Bronchial epithelial cell (primary cell): ENCODE data around the gene CDH13. TPM values are rescaled to one million over a fixed set of nuclear protein-coding genes. Genes with fewer than 3 reads are reported as not detected.

Experiments used
- DNase-seq: peaks from one replicate; pipeline ENCODE4 v3.0.0-alpha.2; 2010; ENCODE audit warnings: low read depth
- FAIRE-seq: peaks from 2 replicates; lab custom pipeline; 2011; peaks lifted over from hg19 to GRCh38; lab: Jason Lieb, UNC
- H3K27me3 ChIP-seq: 2 replicates; pipeline ENCODE4 v1.5.1; 2011; ENCODE audit warnings: low read length; ENCODE audit not compliant: control insufficient read depth, insufficient read depth
- H3K36me3 ChIP-seq: 2 replicates; pipeline ENCODE4 v1.5.1; 2011; ENCODE audit warnings: low read length; ENCODE audit not compliant: control insufficient read depth, insufficient read depth
- H3K4me3 ChIP-seq: 2 replicates; pipeline ENCODE4 v1.5.1; 2011; ENCODE audit warnings: mild to moderate bottlenecking, low read depth, low read length, control low read depth
- CTCF ChIP-seq: IDR thresholded peaks from 2 replicates; pipeline ENCODE4 v1.5.1; 2011; ENCODE audit warnings: mild to moderate bottlenecking, moderate library complexity, low read length, control low read depth, inconsistent platforms; ENCODE audit not compliant: insufficient read depth, severe bottlenecking
- total RNA-seq: library from RNA; depleted of rRNA; stranded (reverse); fragments of >200 nt; gene quantifications from 2 replicates; pipeline ENCODE4 v1.2.1, GENCODE V29; 2014

The CDH13 gene
- total RNA-seq, 1 donor from 2014 or later = 31.3 TPM

- DNase-seq = no peak
- no peak overlapping the region for H3K4me3 ChIP-seq
- no peak for FAIRE-seq
- H3K27me3 ChIP-seq = no peaks in the 10 kb centered on the region
- TF ChIP-seq CTCF = no peak
- no peaks in the 10 kb centered on the region for H3K36me3 ChIP-seq
Observed at GRCh38 chr16:82965808-82966207, 339.0 kb downstream of the CDH13 start.

- no peaks in the 10 kb centered on the region for H3K27me3 ChIP-seq
- no peak for TF ChIP-seq CTCF
- FAIRE-seq = no peak
- no peak overlapping the region for H3K4me3 ChIP-seq
- no peak for DNase-seq
- no peaks in the 10 kb centered on the region for H3K36me3 ChIP-seq
Observed at GRCh38 chr16:82967424-82967823, 340.7 kb downstream of the CDH13 start.

- DNase-seq (no peak), FAIRE-seq (peak; percentile 88)
- Histone ChIP-seq H3K36me3 (no peaks in the 10 kb centered on the region), H3K4me3 (no peak overlapping the region), H3K27me3 (no peaks in the 10 kb centered on the region)
- no peak for TF ChIP-seq CTCF
Observed at GRCh38 chr16:82971126-82971525, 344.4 kb downstream of the CDH13 start.

- FAIRE-seq (no peak), DNase-seq (no peak)
- TF ChIP-seq CTCF = no peak
- Histone ChIP-seq H3K36me3 (no peaks in the 10 kb centered on the region), H3K4me3 (no peak overlapping the region), H3K27me3 (no peaks in the 10 kb centered on the region)
Observed at GRCh38 chr16:82972331-82972919, 345.7 kb downstream of the CDH13 start.

GRCh38 chr16:82979406-82980111 is 352.8 kb downstream of the CDH13 start:
- Histone ChIP-seq H3K4me3 (no peak overlapping the region), H3K36me3 (no peaks in the 10 kb centered on the region), H3K27me3 (no peaks in the 10 kb centered on the region)
- DNase-seq (no peak), FAIRE-seq (no peak)
- TF ChIP-seq CTCF = no peak
